Measurements from ENCODE around the gene DCAF4.
"Not testable (repeated sequence)": the region's sequence is repeated elsewhere in the genome, so short reads cannot be mapped to it uniquely, and the experiment has no call there.

The DCAF4 gene

GRCh38 chr14:72941286-72941985, 15.2 kb downstream of the DCAF4 start:
- DNase-seq, result no peak

- DNase-seq, result no peak
Measured at GRCh38 chr14:72942934-72943333, 16.7 kb downstream of the DCAF4 start.

GRCh38 chr14:72943876-72944430, 17.7 kb downstream of the DCAF4 start:
- DNase-seq, result no peak

GRCh38 chr14:72945356-72946027, 19.2 kb downstream of the DCAF4 start:
- no peak for DNase-seq

GRCh38 chr14:72946491-72946890, 20.2 kb downstream of the DCAF4 start:
- no peak for DNase-seq

- no peak for DNase-seq
Measured at GRCh38 chr14:72947366-72948160, 21.3 kb downstream of the DCAF4 start.

GRCh38 chr14:72948481-72949138, 22.3 kb downstream of the DCAF4 start:
- peak in 3 of 4 experiments; percentile 39 to 59 (median 45) for DNase-seq

GRCh38 chr14:72952171-72952570, 25.9 kb downstream of the DCAF4 start:
- DNase-seq, result no peak

- DNase-seq, result not testable (repeated sequence)
Measured at GRCh38 chr14:72956741-72957140, 30.5 kb downstream of the DCAF4 start.

- no peak for DNase-seq
Measured at GRCh38 chr14:72957213-72957612, 30.9 kb downstream of the DCAF4 start.

- DNase-seq, result no peak
Measured at GRCh38 chr14:72958548-72958947, 32.3 kb downstream of the DCAF4 start.

- not testable (repeated sequence) for DNase-seq
Measured at GRCh38 chr14:72961016-72961415, 34.8 kb downstream of the DCAF4 start.

- DNase-seq, result no peak
Measured at GRCh38 chr14:72961579-72962335, 35.5 kb downstream of the DCAF4 start.

GRCh38 chr14:72962336-72962754, 36.1 kb downstream of the DCAF4 start:
- not testable (repeated sequence) for DNase-seq

- no peak for DNase-seq
Measured at GRCh38 chr14:72962829-72963312, 36.6 kb downstream of the DCAF4 start.

- no peak for DNase-seq
Measured at GRCh38 chr14:72965249-72965648, 39.0 kb downstream of the DCAF4 start.

- DNase-seq, result no peak
Measured at GRCh38 chr14:72966038-72966437, 39.8 kb downstream of the DCAF4 start.

- no peak for DNase-seq
Measured at GRCh38 chr14:72968316-72968715, 42.1 kb downstream of the DCAF4 start.

GRCh38 chr14:72970058-72970630, 43.9 kb downstream of the DCAF4 start:
- no peak for DNase-seq

- no peak for DNase-seq
Measured at GRCh38 chr14:72970824-72971434, 44.7 kb downstream of the DCAF4 start.

GRCh38 chr14:72974661-72975060, 48.4 kb downstream of the DCAF4 start:
- no peak for DNase-seq
